SK-N-SH treated with all-trans-retinoic acid at 6 μM for 48 hours (cell line): ENCODE data around the gene SLCO3A1.

Source experiments
- ATAC-seq: fragments of 200-7000 bp; cut with Tn5 transposase; 3 replicates; pipeline ENCODE4 v1.9.1; 2020; ENCODE audit warnings: mild to moderate bottlenecking, moderate library complexity
- ARNTL ChIP-seq: fragments of 450-650 bp; formaldehyde crosslinking; IDR thresholded peaks from 2 replicates; pipeline ENCODE4 v1.5.0; 2020; ENCODE audit warnings: low read depth, mild to moderate bottlenecking, moderate library complexity, borderline replicate concordance
- BACH2 ChIP-seq: fragments of 250-450 bp; sonication (Bioruptor Pico); IDR thresholded peaks from 2 replicates; pipeline ENCODE4 v1.9.0; 2021; ENCODE audit warnings: mild to moderate bottlenecking, borderline replicate concordance
- CSDC2 ChIP-seq: fragments of 250-450 bp; sonication (Bioruptor Pico); IDR thresholded peaks from 2 replicates; pipeline ENCODE4 v1.5.0; 2020; ENCODE audit warnings: mild to moderate bottlenecking, moderate library complexity
- CSRNP3 ChIP-seq: fragments of 250-450 bp; sonication (Bioruptor Pico); IDR thresholded peaks from 2 replicates; pipeline ENCODE4 v1.5.1; 2021; ENCODE audit warnings: mild to moderate bottlenecking, moderate library complexity
- ESRRG ChIP-seq: fragments of 250-450 bp; sonication (Bioruptor Pico); IDR thresholded peaks from 2 replicates; pipeline ENCODE4 v1.6.1; 2021; ENCODE audit warnings: mild to moderate bottlenecking
- GLIS3 ChIP-seq: fragments of 250-450 bp; sonication (Bioruptor Pico); IDR thresholded peaks from 2 replicates; pipeline ENCODE4 v1.5.0; 2020; ENCODE audit warnings: mild to moderate bottlenecking, moderate library complexity
- ISL1 ChIP-seq: fragments of 250-450 bp; sonication (Bioruptor Pico); IDR thresholded peaks from 2 replicates; pipeline ENCODE4 v2.1.2; 2022; ENCODE audit warnings: mild to moderate bottlenecking, moderate library complexity
- OSR1 ChIP-seq: fragments of 250-450 bp; sonication (Bioruptor Pico); IDR thresholded peaks from 2 replicates; pipeline ENCODE4 v1.8.0; 2022; ENCODE audit warnings: moderate library complexity, mild to moderate bottlenecking, inconsistent platforms
- POU6F1 ChIP-seq: fragments of 250-450 bp; sonication (Bioruptor Pico); IDR thresholded peaks from 2 replicates; pipeline ENCODE4 v1.8.0; 2021; ENCODE audit warnings: low read depth, mild to moderate bottlenecking, moderate library complexity, borderline replicate concordance
- PPARA ChIP-seq: fragments of 250-450 bp; sonication (Bioruptor Pico); IDR thresholded peaks from 2 replicates; pipeline ENCODE4 v1.5.0; 2020; ENCODE audit warnings: mild to moderate bottlenecking, borderline replicate concordance
- RARB ChIP-seq: fragments of 250-450 bp; sonication (Bioruptor Pico); IDR thresholded peaks from 2 replicates; pipeline ENCODE4 v1.8.0; 2021; ENCODE audit warnings: mild to moderate bottlenecking, moderate library complexity
- SNAI2 ChIP-seq: fragments of 250-450 bp; sonication (Bioruptor Pico); IDR thresholded peaks from 2 replicates; pipeline ENCODE4 v1.5.0; 2020; ENCODE audit warnings: mild to moderate bottlenecking, moderate library complexity
- TCF4 ChIP-seq: fragments of 250-450 bp; sonication (Bioruptor Pico); IDR thresholded peaks from 2 replicates; pipeline ENCODE4 v1.8.0; 2021; ENCODE audit warnings: mild to moderate bottlenecking, moderate library complexity, borderline replicate concordance
- TOX ChIP-seq: fragments of 250-450 bp; sonication (Bioruptor Pico); IDR thresholded peaks from 2 replicates; pipeline ENCODE4 v1.8.0; 2021; ENCODE audit warnings: mild to moderate bottlenecking, moderate library complexity, borderline replicate concordance
- ZC3H10 ChIP-seq: fragments of 250-450 bp; sonication (Bioruptor Pico); IDR thresholded peaks from 2 replicates; pipeline ENCODE4 v1.5.1; 2021; ENCODE audit warnings: mild to moderate bottlenecking, moderate library complexity
- ZFP3 ChIP-seq: fragments of 250-450 bp; sonication (Bioruptor Pico); IDR thresholded peaks from 2 replicates; pipeline ENCODE4 v1.5.0; 2020; ENCODE audit warnings: mild to moderate bottlenecking, moderate library complexity
- ZFP30 ChIP-seq: fragments of 450-650 bp; formaldehyde crosslinking; IDR thresholded peaks from 2 replicates; pipeline ENCODE4 v1.5.0; 2022; ENCODE audit warnings: mild to moderate bottlenecking, moderate library complexity
- ZNF565 ChIP-seq: fragments of 450-650 bp; formaldehyde crosslinking; conservative IDR thresholded peaks from 2 replicates; pipeline ENCODE4 v1.5.0; 2020; ENCODE audit warnings: low read depth, mild to moderate bottlenecking, moderate library complexity
- ZNF70 ChIP-seq: fragments of 450-650 bp; formaldehyde crosslinking; IDR thresholded peaks from 2 replicates; pipeline ENCODE4 v1.5.0; 2020; ENCODE audit warnings: mild to moderate bottlenecking, moderate library complexity
- TF ChIP-seq, protein P1 (sequence below): fragments of 250-450 bp; sonication (Bioruptor Pico); IDR thresholded peaks from 2 replicates; pipeline ENCODE4 v1.5.1; 2020; ENCODE audit warnings: low read depth, mild to moderate bottlenecking, moderate library complexity
- TF ChIP-seq, protein P2 (sequence below): fragments of 250-450 bp; sonication (Bioruptor Pico); IDR thresholded peaks from 2 replicates; pipeline ENCODE4 v1.8.0; 2020; ENCODE audit warnings: mild to moderate bottlenecking, moderate library complexity, borderline replicate concordance
- TF ChIP-seq, protein P3 (sequence below): fragments of 250-450 bp; sonication (Bioruptor Pico); IDR thresholded peaks from 2 replicates; pipeline ENCODE4 v1.5.0; 2020; ENCODE audit warnings: mild to moderate bottlenecking, moderate library complexity

SLCO3A1 gene

DNA sequence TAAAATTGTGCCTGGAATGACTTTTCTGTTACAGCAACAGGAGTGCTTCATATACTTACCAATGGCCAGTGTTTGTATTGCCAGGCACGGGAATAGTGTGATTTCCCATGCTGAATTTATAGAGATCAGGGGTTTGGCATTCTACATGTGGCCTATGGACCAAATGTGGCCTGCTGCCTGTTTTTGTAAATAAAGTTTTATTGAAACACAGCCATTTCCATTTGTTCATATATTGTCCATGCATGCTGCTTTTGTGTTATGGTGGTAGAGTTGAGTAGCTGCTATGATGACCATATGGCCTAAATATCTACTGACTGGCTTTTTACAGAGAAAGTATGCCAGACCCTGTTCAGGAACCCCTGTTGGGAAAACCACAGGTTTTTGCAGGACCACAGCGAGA, 55.6 kb downstream of the SLCO3A1 start:
- no peak for ATAC-seq
- TF ChIP-seq CSRNP3 (CRISPR knock-in tag) (no peak), SNAI2 (CRISPR knock-in tag) (no peak), ISL1 (CRISPR knock-in tag) (no peak), TCF4 (CRISPR knock-in tag) (no peak), PPARA (CRISPR knock-in tag) (no peak), GLIS3 (CRISPR knock-in tag) (no peak), TOX (CRISPR knock-in tag) (no peak), OSR1 (CRISPR knock-in tag) (no peak), ZC3H10 (CRISPR knock-in tag) (no peak), ARNTL (no peak), ZNF70 (CRISPR knock-in tag) (no peak), RARB (CRISPR knock-in tag) (no peak), ESRRG (no peak), BACH2 (CRISPR knock-in tag) (no peak), ZNF565 (CRISPR knock-in tag) (no peak)
- TF ChIP-seq, protein P1, sequence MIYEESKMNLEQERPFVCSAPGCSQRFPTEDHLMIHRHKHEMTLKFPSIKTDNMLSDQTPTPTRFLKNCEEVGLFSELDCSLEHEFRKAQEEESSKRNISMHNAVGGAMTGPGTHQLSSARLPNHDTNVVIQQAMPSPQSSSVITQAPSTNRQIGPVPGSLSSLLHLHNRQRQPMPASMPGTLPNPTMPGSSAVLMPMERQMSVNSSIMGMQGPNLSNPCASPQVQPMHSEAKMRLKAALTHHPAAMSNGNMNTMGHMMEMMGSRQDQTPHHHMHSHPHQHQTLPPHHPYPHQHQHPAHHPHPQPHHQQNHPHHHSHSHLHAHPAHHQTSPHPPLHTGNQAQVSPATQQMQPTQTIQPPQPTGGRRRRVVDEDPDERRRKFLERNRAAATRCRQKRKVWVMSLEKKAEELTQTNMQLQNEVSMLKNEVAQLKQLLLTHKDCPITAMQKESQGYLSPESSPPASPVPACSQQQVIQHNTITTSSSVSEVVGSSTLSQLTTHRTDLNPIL (CRISPR knock-in tag): no peak
- TF ChIP-seq, protein P2, sequence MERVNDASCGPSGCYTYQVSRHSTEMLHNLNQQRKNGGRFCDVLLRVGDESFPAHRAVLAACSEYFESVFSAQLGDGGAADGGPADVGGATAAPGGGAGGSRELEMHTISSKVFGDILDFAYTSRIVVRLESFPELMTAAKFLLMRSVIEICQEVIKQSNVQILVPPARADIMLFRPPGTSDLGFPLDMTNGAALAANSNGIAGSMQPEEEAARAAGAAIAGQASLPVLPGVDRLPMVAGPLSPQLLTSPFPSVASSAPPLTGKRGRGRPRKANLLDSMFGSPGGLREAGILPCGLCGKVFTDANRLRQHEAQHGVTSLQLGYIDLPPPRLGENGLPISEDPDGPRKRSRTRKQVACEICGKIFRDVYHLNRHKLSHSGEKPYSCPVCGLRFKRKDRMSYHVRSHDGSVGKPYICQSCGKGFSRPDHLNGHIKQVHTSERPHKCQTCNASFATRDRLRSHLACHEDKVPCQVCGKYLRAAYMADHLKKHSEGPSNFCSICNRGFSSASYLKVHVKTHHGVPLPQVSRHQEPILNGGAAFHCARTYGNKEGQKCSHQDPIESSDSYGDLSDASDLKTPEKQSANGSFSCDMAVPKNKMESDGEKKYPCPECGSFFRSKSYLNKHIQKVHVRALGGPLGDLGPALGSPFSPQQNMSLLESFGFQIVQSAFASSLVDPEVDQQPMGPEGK (CRISPR knock-in tag): no peak
- TF ChIP-seq, protein P3, sequence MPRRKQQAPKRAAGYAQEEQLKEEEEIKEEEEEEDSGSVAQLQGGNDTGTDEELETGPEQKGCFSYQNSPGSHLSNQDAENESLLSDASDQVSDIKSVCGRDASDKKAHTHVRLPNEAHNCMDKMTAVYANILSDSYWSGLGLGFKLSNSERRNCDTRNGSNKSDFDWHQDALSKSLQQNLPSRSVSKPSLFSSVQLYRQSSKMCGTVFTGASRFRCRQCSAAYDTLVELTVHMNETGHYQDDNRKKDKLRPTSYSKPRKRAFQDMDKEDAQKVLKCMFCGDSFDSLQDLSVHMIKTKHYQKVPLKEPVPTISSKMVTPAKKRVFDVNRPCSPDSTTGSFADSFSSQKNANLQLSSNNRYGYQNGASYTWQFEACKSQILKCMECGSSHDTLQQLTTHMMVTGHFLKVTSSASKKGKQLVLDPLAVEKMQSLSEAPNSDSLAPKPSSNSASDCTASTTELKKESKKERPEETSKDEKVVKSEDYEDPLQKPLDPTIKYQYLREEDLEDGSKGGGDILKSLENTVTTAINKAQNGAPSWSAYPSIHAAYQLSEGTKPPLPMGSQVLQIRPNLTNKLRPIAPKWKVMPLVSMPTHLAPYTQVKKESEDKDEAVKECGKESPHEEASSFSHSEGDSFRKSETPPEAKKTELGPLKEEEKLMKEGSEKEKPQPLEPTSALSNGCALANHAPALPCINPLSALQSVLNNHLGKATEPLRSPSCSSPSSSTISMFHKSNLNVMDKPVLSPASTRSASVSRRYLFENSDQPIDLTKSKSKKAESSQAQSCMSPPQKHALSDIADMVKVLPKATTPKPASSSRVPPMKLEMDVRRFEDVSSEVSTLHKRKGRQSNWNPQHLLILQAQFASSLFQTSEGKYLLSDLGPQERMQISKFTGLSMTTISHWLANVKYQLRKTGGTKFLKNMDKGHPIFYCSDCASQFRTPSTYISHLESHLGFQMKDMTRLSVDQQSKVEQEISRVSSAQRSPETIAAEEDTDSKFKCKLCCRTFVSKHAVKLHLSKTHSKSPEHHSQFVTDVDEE: no peak
- TF ChIP-seq, all 23 proteins: peak for 0

DNA sequence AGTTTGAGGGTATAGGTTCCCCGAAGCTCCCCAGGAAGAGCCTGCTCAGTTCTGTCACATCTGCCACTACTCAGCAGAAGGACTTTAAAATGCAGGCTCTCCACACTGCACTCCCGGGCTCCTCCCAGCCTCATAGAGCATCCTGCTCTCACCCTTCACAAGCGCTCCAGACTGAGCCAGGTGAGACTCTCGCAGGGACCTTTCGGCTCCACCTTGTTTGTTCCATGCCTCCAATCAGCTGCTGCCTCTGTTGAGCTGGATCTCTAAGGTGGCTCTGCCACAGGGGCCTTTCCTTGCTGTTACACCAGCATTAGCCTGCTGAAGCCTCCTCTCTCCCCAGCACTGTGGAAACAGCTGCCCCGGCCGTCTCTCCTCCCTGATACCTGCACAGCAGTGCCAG, 56.1 kb downstream of the SLCO3A1 start:
- ATAC-seq: no peak; the same call in 2 of the 3 replicates
- no peak for TF ChIP-seq ZFP30 (CRISPR knock-in tag)
- TF ChIP-seq ARNTL: no peak
- TF ChIP-seq ZNF565 (CRISPR knock-in tag): no peak
- TF ChIP-seq CSRNP3 (CRISPR knock-in tag): no peak
- TF ChIP-seq TOX (CRISPR knock-in tag): no peak
- no peak for TF ChIP-seq TCF4 (CRISPR knock-in tag)
- no peak for TF ChIP-seq POU6F1 (CRISPR knock-in tag)
- TF ChIP-seq ZC3H10 (CRISPR knock-in tag): no peak
- TF ChIP-seq ZFP3 (CRISPR knock-in tag): no peak
- TF ChIP-seq, protein P2 (CRISPR knock-in tag): no peak
- TF ChIP-seq OSR1 (CRISPR knock-in tag): no peak
- no peak for TF ChIP-seq CSDC2 (CRISPR knock-in tag)
